ACC112 (cell line): ENCODE measurements around the gene PLCL1.
A peak's percentile ranks its signal among the peaks of the same experiment; 100 is the strongest.

Experiments used
- H2AFZ ChIP-seq: fragments of 200-600 bp; sonication (generic); one replicate; pipeline ENCODE4 v1.6.0; 2017; ENCODE audit warnings: antibody characterized with exemption, low read length; ENCODE audit not compliant: unreplicated experiment
- H3K27ac ChIP-seq: fragments of 200-600 bp; sonication (generic); 2 replicates; pipeline ENCODE4 v1.5.1; 2014; ENCODE audit warnings: low read depth, mild to moderate bottlenecking, antibody characterized with exemption, low read length, moderate library complexity
- H3K27me3 ChIP-seq: fragments of 200-600 bp; sonication (generic); 2 replicates; pipeline ENCODE4 v1.6.1; 2014; ENCODE audit warnings: mild to moderate bottlenecking, antibody characterized with exemption, low read length, moderate library complexity, mixed read lengths; ENCODE audit not compliant: insufficient read depth
- H3K36me3 ChIP-seq: fragments of 200-600 bp; sonication (generic); 2 replicates; pipeline ENCODE4 v1.6.1; 2016; ENCODE audit warnings: mild to moderate bottlenecking, antibody characterized with exemption, low read length, moderate library complexity, mixed read lengths; ENCODE audit not compliant: insufficient read depth
- H3K4me1 ChIP-seq: fragments of 200-600 bp; sonication (generic); one replicate; pipeline ENCODE4 v1.6.1; 2016; ENCODE audit warnings: low read length, mixed read lengths; ENCODE audit not compliant: insufficient read depth, unreplicated experiment, control insufficient read depth
- H3K4me3 ChIP-seq: fragments of 200-600 bp; sonication (generic); 2 replicates; pipeline ENCODE4 v1.5.1; 2014; ENCODE audit warnings: mild to moderate bottlenecking, low read depth, low read length
- H3K79me2 ChIP-seq: fragments of 200-600 bp; sonication (generic); one replicate; pipeline ENCODE4 v1.6.0; 2016; ENCODE audit warnings: low read length; ENCODE audit not compliant: control insufficient read depth, unreplicated experiment, insufficient read depth

The PLCL1 gene

GRCh38 chr2:197869501-197870111 is 65.2 kb downstream of the PLCL1 start:
- H3K4me3 ChIP-seq: no peak overlapping the region
- H3K27ac ChIP-seq: no peak overlapping the region
- peaks cover 5% of the 10 kb centered on the region for H3K4me1 ChIP-seq
- no peaks in the 10 kb centered on the region for H3K36me3 ChIP-seq
- peak overlapping the region; percentile 31 for H2AFZ ChIP-seq
- no peaks in the 10 kb centered on the region for H3K27me3 ChIP-seq
- H3K79me2 ChIP-seq: no peaks in the 10 kb centered on the region

- H3K79me2 ChIP-seq: no peaks in the 10 kb centered on the region
- no peak overlapping the region for H3K27ac ChIP-seq
- H3K4me1 ChIP-seq: peaks cover 5% of the 10 kb centered on the region
- H3K27me3 ChIP-seq: no peaks in the 10 kb centered on the region
- H3K36me3 ChIP-seq: no peaks in the 10 kb centered on the region
- H2AFZ ChIP-seq: no peak overlapping the region
- no peak overlapping the region for H3K4me3 ChIP-seq
These were observed 65.7 kb downstream of the PLCL1 start for GRCh38 chr2:197870137-197870536.

- H3K4me1 ChIP-seq: peaks cover 5% of the 10 kb centered on the region
- no peaks in the 10 kb centered on the region for H3K36me3 ChIP-seq
- no peak overlapping the region for H2AFZ ChIP-seq
- H3K27ac ChIP-seq: no peak overlapping the region
- no peaks in the 10 kb centered on the region for H3K27me3 ChIP-seq
- no peak overlapping the region for H3K4me3 ChIP-seq
- no peaks in the 10 kb centered on the region for H3K79me2 ChIP-seq
These were observed 67.5 kb downstream of the PLCL1 start for GRCh38 chr2:197871780-197872456.

- H3K4me1 ChIP-seq: peaks cover 7% of the 10 kb centered on the region
- H3K27me3 ChIP-seq: no peaks in the 10 kb centered on the region
- no peak overlapping the region for H2AFZ ChIP-seq
- no peaks in the 10 kb centered on the region for H3K79me2 ChIP-seq
- H3K27ac ChIP-seq: no peak overlapping the region
- no peak overlapping the region for H3K4me3 ChIP-seq
- no peaks in the 10 kb centered on the region for H3K36me3 ChIP-seq
These were observed 68.9 kb downstream of the PLCL1 start for GRCh38 chr2:197873293-197873701.

DNA sequence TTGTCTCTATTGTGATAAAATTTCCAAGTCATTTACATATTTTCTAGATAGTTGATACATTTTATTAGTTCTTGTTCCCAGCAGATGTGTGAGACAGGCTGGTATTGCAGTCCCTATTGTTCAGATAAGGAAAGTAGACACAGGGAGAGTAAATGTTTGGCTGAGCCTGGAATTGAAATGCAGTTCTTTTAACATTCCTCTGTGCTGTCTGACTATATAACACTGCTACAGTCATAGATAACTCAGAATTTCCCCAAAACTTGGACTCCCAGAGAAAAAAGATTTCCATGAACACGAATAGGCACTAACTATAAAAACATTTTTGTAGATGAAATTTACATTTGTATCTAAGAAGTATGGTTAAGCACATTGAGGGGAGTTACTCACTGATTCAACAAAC is 71.4 kb downstream of the PLCL1 start:
- H3K4me1 ChIP-seq: peaks cover 15% of the 10 kb centered on the region
- no peak overlapping the region for H3K27ac ChIP-seq
- no peaks in the 10 kb centered on the region for H3K79me2 ChIP-seq
- H3K36me3 ChIP-seq: no peaks in the 10 kb centered on the region
- no peak overlapping the region for H3K4me3 ChIP-seq
- H2AFZ ChIP-seq: no peak overlapping the region
- H3K27me3 ChIP-seq: no peaks in the 10 kb centered on the region

GRCh38 chr2:197876524-197876923 is 72.1 kb downstream of the PLCL1 start:
- H3K27ac ChIP-seq: no peak overlapping the region
- no peak overlapping the region for H2AFZ ChIP-seq
- no peaks in the 10 kb centered on the region for H3K27me3 ChIP-seq
- H3K36me3 ChIP-seq: no peaks in the 10 kb centered on the region
- no peaks in the 10 kb centered on the region for H3K79me2 ChIP-seq
- peaks cover 15% of the 10 kb centered on the region for H3K4me1 ChIP-seq
- no peak overlapping the region for H3K4me3 ChIP-seq

GRCh38 chr2:197877038-197877437 is 72.6 kb downstream of the PLCL1 start:
- Histone ChIP-seq H2AFZ (no peak overlapping the region), H3K4me3 (no peak overlapping the region), H3K79me2 (no peaks in the 10 kb centered on the region), H3K4me1 (peaks cover 15% of the 10 kb centered on the region), H3K27me3 (no peaks in the 10 kb centered on the region), H3K36me3 (no peaks in the 10 kb centered on the region), H3K27ac (no peak overlapping the region)

- Histone ChIP-seq H3K4me1 (peaks cover 24% of the 10 kb centered on the region), H2AFZ (peak overlapping the region; percentile 5), H3K27me3 (no peaks in the 10 kb centered on the region), H3K79me2 (no peaks in the 10 kb centered on the region), H3K36me3 (no peaks in the 10 kb centered on the region), H3K27ac (no peak overlapping the region), H3K4me3 (no peak overlapping the region)
These were observed 74.4 kb downstream of the PLCL1 start for GRCh38 chr2:197878792-197879191.

DNA sequence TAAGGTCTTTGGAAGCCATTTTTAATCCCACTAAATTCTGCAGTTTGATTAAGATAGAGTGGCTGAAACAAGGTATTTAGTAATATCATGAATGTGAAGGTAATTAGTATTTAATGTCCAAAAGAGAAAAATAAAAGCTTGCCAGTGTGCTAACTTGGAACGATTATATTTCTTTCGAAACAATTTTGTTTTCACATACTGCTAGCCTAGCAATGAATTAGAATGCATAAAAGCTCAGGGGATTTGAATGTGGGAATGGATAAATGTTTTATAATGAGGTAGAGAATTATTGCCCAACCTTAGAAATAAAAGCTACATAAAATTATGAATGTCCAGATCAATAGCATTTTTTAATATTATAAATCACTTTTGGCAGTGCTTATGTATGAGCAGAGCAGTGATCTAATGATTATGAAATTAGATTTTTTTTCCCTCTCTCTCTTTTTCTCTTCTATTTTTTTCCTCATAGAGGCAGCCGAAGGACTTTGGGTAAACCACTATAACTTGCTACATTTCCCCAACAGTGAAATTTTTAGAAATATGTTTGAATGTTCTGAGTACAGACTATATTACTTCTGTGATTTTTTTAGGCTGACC is 75.5 kb downstream of the PLCL1 start:
- H3K79me2 ChIP-seq: no peaks in the 10 kb centered on the region
- no peaks in the 10 kb centered on the region for H3K36me3 ChIP-seq
- peaks cover 28% of the 10 kb centered on the region for H3K4me1 ChIP-seq
- no peak overlapping the region for H3K27ac ChIP-seq
- no peaks in the 10 kb centered on the region for H3K27me3 ChIP-seq
- H2AFZ ChIP-seq: no peak overlapping the region
- no peak overlapping the region for H3K4me3 ChIP-seq

- H2AFZ ChIP-seq: peak overlapping the region; percentile 8
- peak overlapping the region; percentile 35; the same call in 1 of the 2 replicates for H3K27ac ChIP-seq
- no peaks in the 10 kb centered on the region for H3K36me3 ChIP-seq
- H3K4me3 ChIP-seq: no peak overlapping the region
- peaks cover 25% of the 10 kb centered on the region for H3K4me1 ChIP-seq
- no peaks in the 10 kb centered on the region for H3K27me3 ChIP-seq
- no peaks in the 10 kb centered on the region for H3K79me2 ChIP-seq
These were observed 79.1 kb downstream of the PLCL1 start for GRCh38 chr2:197883354-197884032.
